ENCODE measurements around the gene SAG. TPM values are rescaled to one million over a fixed set of nuclear protein-coding genes. Genes with fewer than 3 reads are reported as not detected.

The SAG gene
- total and polyA plus RNA-seq, 9 of the 15 experiments (the other 6 are each of a cell fraction or from before 2014, with no cell fraction given): 0.04 to 0.64 (median 0.31) TPM; not detected in 5

DNA sequence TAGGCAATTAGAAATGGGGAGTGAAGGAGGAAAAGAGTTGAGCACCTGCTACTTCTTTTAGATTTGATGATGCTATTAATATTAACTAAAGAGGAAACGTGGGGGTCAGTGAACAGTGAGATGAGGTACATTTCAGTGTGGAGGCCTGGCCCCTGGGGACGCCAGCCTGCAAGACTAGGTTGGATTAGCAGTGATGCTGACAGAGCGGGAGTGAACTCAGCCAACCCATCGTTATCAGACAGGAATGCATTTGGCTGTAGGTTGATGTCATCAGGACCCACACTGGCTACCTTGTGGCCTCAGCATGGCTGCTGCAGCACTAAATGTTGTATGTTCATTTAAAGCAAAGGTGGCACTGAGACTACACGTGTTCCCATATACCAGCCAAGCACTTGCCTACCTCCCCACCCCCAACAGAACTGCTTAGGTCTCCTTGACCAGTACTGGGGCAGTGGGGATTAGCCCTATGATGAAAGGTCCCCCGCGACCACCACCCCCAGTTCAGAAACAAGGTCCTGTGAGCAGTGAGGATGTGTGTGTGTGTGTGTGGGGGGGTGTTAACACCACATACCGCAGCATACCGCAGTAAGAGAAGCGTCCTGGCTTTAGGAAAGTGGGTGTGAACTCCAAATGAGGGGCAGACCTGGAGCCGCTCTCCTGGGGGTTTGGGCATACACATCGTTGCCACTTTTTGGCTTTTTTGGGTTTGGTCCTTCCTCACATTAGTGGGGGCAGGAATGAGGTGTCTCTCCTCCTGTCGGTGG, 72.7 kb downstream of the SAG start:
- no peak overlapping the region for H3K27ac ChIP-seq (ENCODE audit: extremely low read depth, low read depth, low read length)
- H3K9ac ChIP-seq (ENCODE audit: insufficient read depth in 1 of 2, low read depth in 2 of 2, low read length in 2 of 2): no peak overlapping the region
- 0 out of 2 replicates have a peak, but pooled peaks cover 5% of the 10 kb centered on the region for H4K20me1 ChIP-seq (replicated peaks; ENCODE audit: control insufficient read depth, insufficient read depth, low read length)
- POLR2A ChIA-PET: no interaction called here
- H3K79me2 ChIP-seq (ENCODE audit: control insufficient read depth, insufficient read depth, low read length): peaks cover 22% of the 10 kb centered on the region
- FAIRE-seq (peak; percentile 44), DNase-seq (ENCODE audit: extremely low read depth in 1 of 4, low spot score in 3 of 4) (peak in 3 of 4 experiments; percentile 17 to 50 (median 41)), ATAC-seq (peak; percentile 66)
- H3K9me1 ChIP-seq (ENCODE audit: control insufficient read depth, insufficient read depth, low read length): peaks cover 3% of the 10 kb centered on the region
- H3K4me1 ChIP-seq (replicated peaks in 1 of 2; ENCODE audit: control insufficient read depth in 2 of 2, insufficient read depth in 2 of 2, low read length in 2 of 2): peaks cover 5 to 7% of the 10 kb centered on the region in 2 experiments; a peak in 4 of 5 replicates
- intact Hi-C loops (cut with micrococcal nuclease) (loop anchor here (5.0 kb wide), 1 partner anchor 108 kb away; no protein-coding TSS in a partner anchor), in situ Hi-C loops (cut with MboI) (no loop called here)
- H3K4me3 ChIP-seq: no peak overlapping the region
- no peak overlapping the region for H2AFZ ChIP-seq (ENCODE audit: low read depth, low read length)
- CTCF ChIA-PET (ENCODE audit: low intra/inter-chr PET ratio): no interaction called here
- WGBS (ENCODE audit: insufficient coverage, low coverage, missing lambda C conversion rate): 47% methylated on average over 8 of the region's 13 CpGs
- H3K36me3 ChIP-seq (ENCODE audit: control insufficient read depth, insufficient read depth, low read length): 0 out of 3 replicates have a peak, but pooled peaks cover 5% of the 10 kb centered on the region
- no peak overlapping the region for H3K4me2 ChIP-seq (ENCODE audit: insufficient read depth, low read length)
- no TSS peak for BruUV-seq (replicated peaks)
- H3K9me3 ChIP-seq (replicated peaks; ENCODE audit: control insufficient read depth, insufficient read depth, low read depth, low read length): no peaks in the 10 kb centered on the region
- no peaks in the 10 kb centered on the region for H3K27me3 ChIP-seq (ENCODE audit: control insufficient read depth in 2 of 2, insufficient read depth in 2 of 2, low read length in 2 of 2)
- TF ChIP-seq KDM5B (IDR thresholded peaks at IDR 0.05; ENCODE audit: insufficient replicate concordance, low read depth, low read length) (no peak), MAZ (CRISPR knock-in tag; conservative IDR thresholded peaks at IDR 0.05 in 1 of 2, IDR thresholded peaks at IDR 0.05 in 1 of 2) (no peak), REST (IDR thresholded peaks at IDR 0.05; ENCODE audit: borderline replicate concordance) (no peak), REST (CRISPR knock-in tag; IDR thresholded peaks at IDR 0.05; ENCODE audit: low read depth) (no peak), CTBP1 (IDR thresholded peaks at IDR 0.05; ENCODE audit: borderline replicate concordance) (peak; percentile 56; the same call in 1 of the 2 replicates), THRB (CRISPR knock-in tag; conservative IDR thresholded peaks at IDR 0.05) (no peak)
- TF ChIP-seq, protein P1, sequence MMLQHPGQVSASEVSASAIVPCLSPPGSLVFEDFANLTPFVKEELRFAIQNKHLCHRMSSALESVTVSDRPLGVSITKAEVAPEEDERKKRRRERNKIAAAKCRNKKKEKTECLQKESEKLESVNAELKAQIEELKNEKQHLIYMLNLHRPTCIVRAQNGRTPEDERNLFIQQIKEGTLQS (IDR thresholded peaks at IDR 0.05): 0 out of 2 replicates have a peak, but pooled peaks have one; percentile 11
- TF ChIP-seq, protein P1 (CRISPR knock-in tag; conservative IDR thresholded peaks at IDR 0.05): no peak
